Cardiac fibroblast (primary cell): Measurements from ENCODE around the gene TMCC1.

Experiments
- DNase-seq, 2 donors: peaks; one replicate each; pipeline versions ENCODE4 v3.0.0 to v3.0.0-alpha.2; 2010; ENCODE audit warnings: low read depth in 2 of 2
- H3K4me3 ChIP-seq, 2 donors: replicated peaks in 1 of 2; 1 replicate in 1 of 2; 2 replicates in 1 of 2; pipeline ENCODE4 v1.5.1; 2011; ENCODE audit warnings: low read depth in 2 of 2, low read length in 2 of 2, mild to moderate bottlenecking in 2 of 2, moderate library complexity in 1 of 2
- TF ChIP-seq, protein P1 (sequence below): IDR thresholded peaks from one replicate; pipeline ENCODE4 v1.5.1; 2011; ENCODE audit warnings: low read depth, mild to moderate bottlenecking, low read length, inconsistent platforms

The TMCC1 gene

GRCh38 chr3:129610276-129610675 lies 283.2 kb downstream of the TMCC1 start:
- TF ChIP-seq, protein P1, sequence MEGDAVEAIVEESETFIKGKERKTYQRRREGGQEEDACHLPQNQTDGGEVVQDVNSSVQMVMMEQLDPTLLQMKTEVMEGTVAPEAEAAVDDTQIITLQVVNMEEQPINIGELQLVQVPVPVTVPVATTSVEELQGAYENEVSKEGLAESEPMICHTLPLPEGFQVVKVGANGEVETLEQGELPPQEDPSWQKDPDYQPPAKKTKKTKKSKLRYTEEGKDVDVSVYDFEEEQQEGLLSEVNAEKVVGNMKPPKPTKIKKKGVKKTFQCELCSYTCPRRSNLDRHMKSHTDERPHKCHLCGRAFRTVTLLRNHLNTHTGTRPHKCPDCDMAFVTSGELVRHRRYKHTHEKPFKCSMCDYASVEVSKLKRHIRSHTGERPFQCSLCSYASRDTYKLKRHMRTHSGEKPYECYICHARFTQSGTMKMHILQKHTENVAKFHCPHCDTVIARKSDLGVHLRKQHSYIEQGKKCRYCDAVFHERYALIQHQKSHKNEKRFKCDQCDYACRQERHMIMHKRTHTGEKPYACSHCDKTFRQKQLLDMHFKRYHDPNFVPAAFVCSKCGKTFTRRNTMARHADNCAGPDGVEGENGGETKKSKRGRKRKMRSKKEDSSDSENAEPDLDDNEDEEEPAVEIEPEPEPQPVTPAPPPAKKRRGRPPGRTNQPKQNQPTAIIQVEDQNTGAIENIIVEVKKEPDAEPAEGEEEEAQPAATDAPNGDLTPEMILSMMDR: no peak
- H3K4me3 ChIP-seq: no peak overlapping the region
- no peak for DNase-seq

DNA sequence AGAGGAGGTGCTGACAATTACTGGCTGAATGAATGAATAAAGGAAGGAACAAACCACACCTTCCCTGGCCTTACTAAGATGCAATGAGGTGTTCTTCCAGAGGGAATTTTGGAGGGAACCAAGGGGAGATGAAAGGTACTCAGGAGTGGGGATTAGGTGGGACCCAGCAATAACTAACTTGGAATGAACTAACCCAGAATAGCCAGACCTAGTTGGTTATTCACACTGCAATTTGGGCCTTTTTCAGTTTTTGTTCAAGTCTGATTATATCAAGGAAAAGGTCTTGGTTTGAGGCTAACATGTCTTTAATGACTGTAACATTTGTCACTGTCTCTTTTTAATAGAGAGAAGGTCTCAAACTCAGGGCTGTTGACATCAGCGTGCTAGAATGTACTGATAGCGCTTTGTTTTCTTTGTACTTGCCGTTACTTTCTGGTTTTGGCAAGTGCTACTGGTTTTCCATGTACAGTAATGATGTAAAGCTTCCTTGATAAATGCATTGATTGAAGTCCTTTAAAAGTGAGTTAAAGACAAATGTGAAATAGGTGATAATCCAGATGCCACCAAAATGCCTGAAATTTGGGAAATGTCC lies 283.8 kb downstream of the TMCC1 start:
- DNase-seq: peak; percentile 41 to 71
- H3K4me3 ChIP-seq: no peak overlapping the region
- TF ChIP-seq, protein P1: no peak

DNA sequence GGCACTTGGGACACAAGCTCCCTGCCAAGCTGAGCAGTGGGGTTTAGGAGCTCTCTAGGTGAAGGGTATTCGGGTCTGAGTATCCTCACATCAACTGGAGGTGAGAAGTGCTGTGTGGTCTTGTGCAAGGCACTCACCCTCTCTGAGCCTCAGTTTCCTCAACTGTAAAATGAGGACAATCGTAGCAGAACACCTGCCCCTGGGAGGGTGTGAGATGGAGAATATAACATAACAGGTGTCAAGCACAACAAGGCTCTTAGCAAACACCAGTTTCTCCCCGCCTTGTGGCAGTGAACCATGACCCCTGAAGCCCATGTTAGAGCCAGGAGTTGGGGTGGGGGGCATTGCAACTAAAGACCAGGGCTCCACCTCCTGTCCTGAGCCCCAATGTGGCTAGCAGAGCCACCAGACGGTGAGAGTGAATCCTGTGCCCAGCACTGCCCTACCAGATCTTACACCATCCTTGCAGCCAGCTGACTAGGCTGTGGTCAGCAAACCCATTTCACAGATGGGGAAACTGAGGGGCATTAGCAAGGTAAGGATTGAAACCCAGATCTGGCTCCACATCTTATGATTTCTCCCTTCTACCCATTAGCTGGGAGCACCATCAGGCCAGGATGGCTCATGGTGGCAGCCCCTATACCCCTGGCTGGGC lies 284.4 kb downstream of the TMCC1 start:
- TF ChIP-seq, protein P1: no peak
- no peak for DNase-seq
- no peak overlapping the region for H3K4me3 ChIP-seq

DNA sequence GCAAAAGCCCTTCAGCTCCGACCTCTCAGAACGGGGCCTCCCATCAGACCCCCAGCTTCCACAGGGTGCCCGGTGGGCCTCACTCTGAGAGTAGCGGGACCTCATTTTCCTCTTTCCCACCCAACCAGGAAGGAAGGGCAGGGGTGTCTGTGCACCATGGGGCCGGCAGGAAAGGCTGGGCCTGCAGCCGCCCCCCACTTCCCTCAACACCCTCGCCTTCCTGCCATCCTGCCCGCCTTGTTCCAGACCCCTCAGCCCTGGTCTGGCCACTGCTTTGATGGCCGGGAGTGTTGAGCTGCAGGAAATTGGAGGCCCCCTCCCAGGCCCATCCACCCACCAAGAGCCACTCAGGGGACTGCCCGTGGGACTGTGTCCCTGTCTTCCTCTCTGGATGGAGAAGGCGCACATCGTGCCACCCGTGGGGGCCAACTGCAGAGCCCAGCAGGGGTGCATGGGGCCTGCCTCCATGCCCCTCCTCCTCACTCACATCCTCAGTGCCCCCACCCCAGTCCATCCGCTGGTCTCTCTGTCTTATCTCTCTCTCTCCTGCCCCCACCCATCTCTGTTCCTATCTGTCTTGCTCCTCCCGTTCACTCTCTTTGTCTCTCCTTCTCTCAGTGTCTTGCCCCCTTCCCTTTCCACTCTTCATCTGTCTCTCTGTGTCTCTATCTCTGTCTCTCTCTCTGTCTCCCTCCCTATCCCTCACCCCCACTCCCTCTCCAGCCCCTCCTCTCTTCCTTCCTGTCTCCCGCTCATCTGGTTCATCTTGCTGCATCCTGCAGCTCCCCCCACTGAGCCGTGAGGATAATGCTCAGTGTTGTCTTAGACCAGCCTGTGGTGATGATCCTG lies 285.2 kb downstream of the TMCC1 start:
- H3K4me3 ChIP-seq: no peak overlapping the region
- TF ChIP-seq, protein P1: peak; percentile 21
- peak; percentile 75 to 79 for DNase-seq

DNA sequence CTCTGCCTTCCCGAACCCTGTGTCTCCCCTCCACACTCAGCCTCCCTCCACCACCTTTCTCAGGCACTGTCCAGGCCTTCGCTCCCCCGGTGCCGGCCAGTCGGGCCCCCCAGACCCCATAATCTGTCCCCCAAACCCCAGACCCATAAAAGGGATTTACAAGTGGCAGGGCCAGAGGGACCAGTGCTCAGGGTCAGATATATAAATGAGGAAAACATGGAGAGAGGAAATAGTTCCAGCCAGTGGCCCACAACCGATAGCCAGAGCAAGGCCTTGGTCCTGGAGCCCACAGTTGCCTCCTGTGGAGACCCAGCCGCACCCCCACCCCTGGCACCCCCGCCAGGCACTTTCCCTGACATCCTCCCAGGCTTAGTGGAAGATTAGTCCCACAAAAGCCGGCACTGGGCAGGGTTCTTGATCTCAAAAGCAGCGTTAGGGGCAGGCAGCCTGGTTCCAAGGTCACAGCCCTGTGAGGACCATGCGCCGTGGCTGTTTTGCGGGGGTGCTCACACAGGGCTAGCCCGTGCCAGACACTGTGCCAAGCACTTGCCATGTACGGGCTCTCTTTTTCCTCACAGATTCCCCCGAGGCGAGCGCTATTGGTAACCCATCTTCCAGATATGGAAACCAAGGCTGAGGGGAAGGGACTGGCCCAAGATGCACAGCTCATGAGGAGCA lies 286.0 kb downstream of the TMCC1 start:
- peak overlapping the region; percentile 46 to 54 for H3K4me3 ChIP-seq
- peak in 1 of 2 donors; percentile 25 for DNase-seq
- TF ChIP-seq, protein P1: no peak

- TF ChIP-seq, protein P1: no peak
- peak within 1 kb of the TSS; percentile 73 to 99 for H3K4me3 ChIP-seq
- DNase-seq: peak; percentile 85 to 88
Measured at GRCh38 chr3:129606636-129607390, 286.7 kb downstream of the TMCC1 start, which contains the start of gene PLXND1. Gene PLXND1 (minus strand): TSS chr3:129606676. CDS start chr3:129606639, 37 bp downstream.
